Upper lobe of left lung (tissue), 4 donors: Measurements from ENCODE around the gene DPF1.

ENCODE experiments used
- CTCF ChIP-seq, 6 experiments: fragments of 450-650 bp in 4 of 6; fragments of 200-600 bp in 2 of 6; sonication (generic) in 2 of 6; IDR thresholded peaks; one replicate each; pipeline ENCODE4 v1.5.1; 2016 to 2019; ENCODE audit warnings: antibody characterized with exemption in 6 of 6
- EP300 ChIP-seq, 4 donors: sonication (generic); formaldehyde crosslinking; IDR thresholded peaks; one replicate each; pipeline ENCODE4 v1.5.1; 2017; ENCODE audit warnings: antibody characterized with exemption in 4 of 4, control low read depth in 2 of 4
- POLR2A ChIP-seq, 4 donors: fragments of 450-650 bp; IDR thresholded peaks; one replicate each; pipeline ENCODE4 v1.5.1; 2016 to 2017; ENCODE audit warnings: antibody characterized with exemption in 4 of 4, mild to moderate bottlenecking in 2 of 4
- POLR2AphosphoS5 ChIP-seq, 2 donors: sonication (generic); formaldehyde crosslinking; IDR thresholded peaks; one replicate each; pipeline ENCODE4 v1.5.1; 2017; ENCODE audit warnings: antibody characterized with exemption in 2 of 2

DNA sequence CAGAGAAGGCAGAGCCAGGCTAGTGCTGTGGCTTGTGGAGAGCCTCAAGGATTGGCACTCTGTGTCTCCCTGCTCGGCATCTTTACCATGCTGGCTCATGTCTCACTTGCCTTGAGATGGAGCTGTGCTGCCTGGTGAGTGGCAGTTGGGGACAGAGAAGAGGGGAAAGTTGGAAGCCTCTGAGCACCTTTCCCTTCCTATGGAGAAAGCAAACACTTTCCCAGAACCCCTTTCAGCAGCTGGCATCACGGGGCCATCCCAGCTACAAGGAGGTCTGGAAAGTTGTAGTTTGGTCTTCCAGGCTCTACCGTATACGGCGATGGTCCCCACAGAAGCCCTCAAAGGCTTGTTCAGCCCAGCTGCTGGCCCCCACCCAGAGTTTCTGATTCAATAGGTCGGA, 58.7 kb downstream of the DPF1 start:
- TF ChIP-seq CTCF (IDR thresholded peaks at IDR 0.05) = no peak
- TF ChIP-seq POLR2A (IDR thresholded peaks at IDR 0.05) = no peak
- TF ChIP-seq POLR2AphosphoS5 (IDR thresholded peaks at IDR 0.05) = no peak
- no peak for TF ChIP-seq EP300 (IDR thresholded peaks at IDR 0.05)
